ENCODE measurements around the gene NPRL2.
A peak's percentile ranks its signal among the peaks of the same experiment; 100 is the strongest.

NPRL2 gene

GRCh38 chr3:50326182-50326541 lies 24.4 kb downstream of the NPRL2 start:
- no peak for TF ChIP-seq CTCF (IDR thresholded peaks at IDR 0.05)

GRCh38 chr3:50325497-50326181 lies 24.9 kb downstream of the NPRL2 start:
- no peak for TF ChIP-seq CTCF (IDR thresholded peaks at IDR 0.05)

- no peak for TF ChIP-seq CTCF (IDR thresholded peaks at IDR 0.05)
These were observed 25.5 kb downstream of the NPRL2 start for GRCh38 chr3:50325113-50325480.

GRCh38 chr3:50324351-50325112 lies 26.0 kb downstream of the NPRL2 start:
- peak; percentile 91 for TF ChIP-seq CTCF (IDR thresholded peaks at IDR 0.05)

- TF ChIP-seq CTCF (IDR thresholded peaks at IDR 0.05): no peak
These were observed 26.9 kb downstream of the NPRL2 start for GRCh38 chr3:50323614-50324199.

GRCh38 chr3:50323092-50323600 lies 27.4 kb downstream of the NPRL2 start:
- no peak for TF ChIP-seq CTCF (IDR thresholded peaks at IDR 0.05)

GRCh38 chr3:50322386-50323091 lies 28.0 kb downstream of the NPRL2 start, which contains the start of gene HYAL2:
HYAL2 (minus strand) TSS chr3:50322745; CDS start chr3:50320489, 2,256 bp downstream.
- no peak for TF ChIP-seq CTCF (IDR thresholded peaks at IDR 0.05)

Measured in LNCAP (cell line).